Muscle of arm (tissue), 12 donors: ENCODE measurements around the gene FOXP2. TPM values are rescaled to one million over a fixed set of nuclear protein-coding genes. Genes with fewer than 3 reads are reported as not detected.

Experiments
- DNase-seq: peaks from one replicate; pipeline ENCODE4 v3.0.0-alpha.2; 2013
- polyA plus RNA-seq, 12 donors: library from polyadenylated mRNA; unstranded; fragments of 120-200 nt; gene quantifications; one replicate each; pipeline ENCODE4 v1.2.1, GENCODE V29; 2013; ENCODE audit not compliant: insufficient read length in 12 of 12

FOXP2 gene
- polyA plus RNA-seq, 12 donors: 8.7 to 22.7 (median 13.0) TPM; not detected in 1

GRCh38 chr7:114715907-114716306 lies 301.3 kb downstream of the FOXP2 start:
- DNase-seq: no peak

GRCh38 chr7:114718861-114719260 lies 304.2 kb downstream of the FOXP2 start:
- no peak for DNase-seq

GRCh38 chr7:114720725-114721124 lies 306.1 kb downstream of the FOXP2 start:
- no peak for DNase-seq

- DNase-seq: no peak
Measured at GRCh38 chr7:114722562-114722961, 307.9 kb downstream of the FOXP2 start.

GRCh38 chr7:114723308-114723707 lies 308.7 kb downstream of the FOXP2 start:
- no peak for DNase-seq

GRCh38 chr7:114740095-114740494 lies 325.5 kb downstream of the FOXP2 start:
- DNase-seq: no peak

- no peak for DNase-seq
Measured at GRCh38 chr7:114740941-114741340, 326.3 kb downstream of the FOXP2 start.

GRCh38 chr7:114741911-114742310 lies 327.3 kb downstream of the FOXP2 start:
- no peak for DNase-seq
